ENCODE data around the gene SSR2.
A peak's percentile ranks its signal among the peaks of the same experiment; 100 is the strongest.

The SSR2 gene

GRCh38 chr1:156067262-156067661 lies 46.5 kb upstream of the SSR2 start:
- no peak overlapping the region for H3K18ac ChIP-seq (ENCODE audit: low read depth in 1 of 2, low read length in 2 of 2)
- no peak overlapping the region for H4K91ac ChIP-seq (ENCODE audit: low read length)
- H3K4me2 ChIP-seq (ENCODE audit: low read length, poor library complexity, severe bottlenecking) = no peak overlapping the region
- no peak overlapping the region for H2BK5ac ChIP-seq (ENCODE audit: low read depth, low read length, poor library complexity, severe bottlenecking)
- H2BK12ac ChIP-seq (ENCODE audit: low read length in 2 of 2) = no peak overlapping the region
- peaks cover 9% of the 10 kb centered on the region for H3K4me1 ChIP-seq (ENCODE audit: control insufficient read depth, insufficient read depth, low read depth, low read length)
- H2BK120ac ChIP-seq (ENCODE audit: low read depth, low read length) = no peak overlapping the region
- no peaks in the 10 kb centered on the region for H3K9me3 ChIP-seq (ENCODE audit: control insufficient read depth, low read length)
- peaks cover 0 to 10% of the 10 kb centered on the region in 2 experiments for H3K36me3 ChIP-seq (ENCODE audit: control insufficient read depth in 1 of 2, insufficient read depth in 2 of 2, low read depth in 1 of 2, low read length in 2 of 2)
- no peak overlapping the region for H3K27ac ChIP-seq (ENCODE audit: low read length, poor library complexity, severe bottlenecking)
- no peak overlapping the region for H4K8ac ChIP-seq (ENCODE audit: low read length)
- H2BK15ac ChIP-seq (ENCODE audit: low read depth, poor library complexity, severe bottlenecking) = no peak overlapping the region
- H3K27me3 ChIP-seq (ENCODE audit: control insufficient read depth in 1 of 2, insufficient read depth in 1 of 2, low read length in 2 of 2) = peaks cover 0 to 10% of the 10 kb centered on the region in 2 experiments
- H3K4ac ChIP-seq (ENCODE audit: low read depth in 1 of 2, low read length in 2 of 2) = no peak overlapping the region
- no peak overlapping the region for H2AFZ ChIP-seq (ENCODE audit: low read depth, low read length)
- peak overlapping the region; percentile 26 for H3K9ac ChIP-seq (ENCODE audit: low read length)
- no peak overlapping the region for H3K23ac ChIP-seq (ENCODE audit: low read length in 2 of 2)
- 71% methylated on average over 2 of the region's 2 CpGs for WGBS
- H3K14ac ChIP-seq (ENCODE audit: low read length in 2 of 2) = no peak overlapping the region
- peaks cover 1% of the 10 kb centered on the region for H3K79me1 ChIP-seq (replicated peaks; ENCODE audit: low read length, poor library complexity, severe bottlenecking)
- DNase-seq = no peak
- H3K4me3 ChIP-seq (ENCODE audit: insufficient read depth in 1 of 2, low read depth in 1 of 2, low read length in 2 of 2) = no peak overlapping the region
- H2AK5ac ChIP-seq (ENCODE audit: low read length, severe bottlenecking) = no peak overlapping the region

- Histone ChIP-seq H3K4me1 (ENCODE audit: control insufficient read depth, insufficient read depth, low read depth, low read length) (peaks cover 13% of the 10 kb centered on the region), H2AFZ (ENCODE audit: low read depth, low read length) (no peak overlapping the region), H3K4me2 (ENCODE audit: low read length, poor library complexity, severe bottlenecking) (no peak overlapping the region), H3K4ac (ENCODE audit: low read depth in 1 of 2, low read length in 2 of 2) (no peak overlapping the region), H3K18ac (ENCODE audit: low read depth in 1 of 2, low read length in 2 of 2) (no peak overlapping the region), H3K23ac (ENCODE audit: low read length in 2 of 2) (no peak overlapping the region), H3K27ac (ENCODE audit: low read length, poor library complexity, severe bottlenecking) (no peak overlapping the region), H3K36me3 (ENCODE audit: control insufficient read depth in 1 of 2, insufficient read depth in 2 of 2, low read depth in 1 of 2, low read length in 2 of 2) (peaks cover 0 to 3% of the 10 kb centered on the region in 2 experiments), H2BK12ac (ENCODE audit: low read length in 2 of 2) (no peak overlapping the region), H3K14ac (ENCODE audit: low read length in 2 of 2) (no peak overlapping the region), H3K9ac (ENCODE audit: low read length) (no peak overlapping the region), H2BK5ac (ENCODE audit: low read depth, low read length, poor library complexity, severe bottlenecking) (no peak overlapping the region), H3K4me3 (ENCODE audit: insufficient read depth in 1 of 2, low read depth in 1 of 2, low read length in 2 of 2) (no peak overlapping the region), H3K9me3 (ENCODE audit: control insufficient read depth, low read length) (no peaks in the 10 kb centered on the region), H3K79me1 (replicated peaks; ENCODE audit: low read length, poor library complexity, severe bottlenecking) (peaks cover 1% of the 10 kb centered on the region), H2BK15ac (ENCODE audit: low read depth, poor library complexity, severe bottlenecking) (no peak overlapping the region), H4K8ac (ENCODE audit: low read length) (no peak overlapping the region), H2AK5ac (ENCODE audit: low read length, severe bottlenecking) (no peak overlapping the region), H2BK120ac (ENCODE audit: low read depth, low read length) (no peak overlapping the region), H4K91ac (ENCODE audit: low read length) (no peak overlapping the region), H3K27me3 (ENCODE audit: control insufficient read depth in 1 of 2, insufficient read depth in 1 of 2, low read length in 2 of 2) (peaks cover 0 to 2% of the 10 kb centered on the region in 2 experiments)
- DNase-seq = no peak
- 96% methylated on average over 15 of the region's 16 CpGs for WGBS
These were observed 45.1 kb upstream of the SSR2 start for GRCh38 chr1:156065871-156066270.

GRCh38 chr1:156065212-156065611 lies 44.5 kb upstream of the SSR2 start:
- no peak overlapping the region for H3K18ac ChIP-seq (ENCODE audit: low read depth in 1 of 2, low read length in 2 of 2)
- no peak overlapping the region for H3K4me3 ChIP-seq (ENCODE audit: insufficient read depth in 1 of 2, low read depth in 1 of 2, low read length in 2 of 2)
- peaks cover 0 to 3% of the 10 kb centered on the region in 2 experiments for H3K36me3 ChIP-seq (ENCODE audit: control insufficient read depth in 1 of 2, insufficient read depth in 2 of 2, low read depth in 1 of 2, low read length in 2 of 2)
- no peak overlapping the region for H3K9ac ChIP-seq (ENCODE audit: low read length)
- H3K27me3 ChIP-seq (ENCODE audit: control insufficient read depth in 1 of 2, insufficient read depth in 1 of 2, low read length in 2 of 2) = no peaks in the 10 kb centered on the region
- no peak overlapping the region for H2AK5ac ChIP-seq (ENCODE audit: low read length, severe bottlenecking)
- no peak overlapping the region for H2AFZ ChIP-seq (ENCODE audit: low read depth, low read length)
- no peak overlapping the region for H3K14ac ChIP-seq (ENCODE audit: low read length in 2 of 2)
- no peak overlapping the region for H3K4ac ChIP-seq (ENCODE audit: low read depth in 1 of 2, low read length in 2 of 2)
- no peak overlapping the region for H3K23ac ChIP-seq (ENCODE audit: low read length in 2 of 2)
- H2BK5ac ChIP-seq (ENCODE audit: low read depth, low read length, poor library complexity, severe bottlenecking) = no peak overlapping the region
- no peak overlapping the region for H3K4me2 ChIP-seq (ENCODE audit: low read length, poor library complexity, severe bottlenecking)
- 89% methylated on average over 3 of the region's 3 CpGs for WGBS
- H3K4me1 ChIP-seq (ENCODE audit: control insufficient read depth, insufficient read depth, low read depth, low read length) = peaks cover 12% of the 10 kb centered on the region
- H2BK12ac ChIP-seq (ENCODE audit: low read length in 2 of 2) = no peak overlapping the region
- H3K27ac ChIP-seq (ENCODE audit: low read length, poor library complexity, severe bottlenecking) = no peak overlapping the region
- H4K8ac ChIP-seq (ENCODE audit: low read length) = no peak overlapping the region
- H3K9me3 ChIP-seq (ENCODE audit: control insufficient read depth, low read length) = no peaks in the 10 kb centered on the region
- H2BK120ac ChIP-seq (ENCODE audit: low read depth, low read length) = no peak overlapping the region
- no peak for DNase-seq
- H3K79me1 ChIP-seq (replicated peaks; ENCODE audit: low read length, poor library complexity, severe bottlenecking) = peaks cover 1% of the 10 kb centered on the region
- no peak overlapping the region for H4K91ac ChIP-seq (ENCODE audit: low read length)
- H2BK15ac ChIP-seq (ENCODE audit: low read depth, poor library complexity, severe bottlenecking) = no peak overlapping the region

- no peak overlapping the region for H3K4ac ChIP-seq (ENCODE audit: low read depth in 1 of 2, low read length in 2 of 2)
- H3K4me2 ChIP-seq (ENCODE audit: low read length, poor library complexity, severe bottlenecking) = no peak overlapping the region
- no peak overlapping the region for H4K8ac ChIP-seq (ENCODE audit: low read length)
- 94% methylated on average over 2 of the region's 2 CpGs for WGBS
- DNase-seq = no peak
- peaks cover 12% of the 10 kb centered on the region for H3K4me1 ChIP-seq (ENCODE audit: control insufficient read depth, insufficient read depth, low read depth, low read length)
- H2BK5ac ChIP-seq (ENCODE audit: low read depth, low read length, poor library complexity, severe bottlenecking) = no peak overlapping the region
- no peak overlapping the region for H2AFZ ChIP-seq (ENCODE audit: low read depth, low read length)
- H3K14ac ChIP-seq (ENCODE audit: low read length in 2 of 2) = no peak overlapping the region
- no peaks in the 10 kb centered on the region for H3K9me3 ChIP-seq (ENCODE audit: control insufficient read depth, low read length)
- H2BK120ac ChIP-seq (ENCODE audit: low read depth, low read length) = no peak overlapping the region
- H2BK15ac ChIP-seq (ENCODE audit: low read depth, poor library complexity, severe bottlenecking) = no peak overlapping the region
- no peak overlapping the region for H2AK5ac ChIP-seq (ENCODE audit: low read length, severe bottlenecking)
- H3K18ac ChIP-seq (ENCODE audit: low read depth in 1 of 2, low read length in 2 of 2) = no peak overlapping the region
- H2BK12ac ChIP-seq (ENCODE audit: low read length in 2 of 2) = no peak overlapping the region
- H3K4me3 ChIP-seq (ENCODE audit: insufficient read depth in 1 of 2, low read depth in 1 of 2, low read length in 2 of 2) = no peak overlapping the region
- no peak overlapping the region for H4K91ac ChIP-seq (ENCODE audit: low read length)
- H3K27me3 ChIP-seq (ENCODE audit: control insufficient read depth in 1 of 2, insufficient read depth in 1 of 2, low read length in 2 of 2) = no peaks in the 10 kb centered on the region
- H3K79me1 ChIP-seq (replicated peaks; ENCODE audit: low read length, poor library complexity, severe bottlenecking) = no peaks in the 10 kb centered on the region
- H3K27ac ChIP-seq (ENCODE audit: low read length, poor library complexity, severe bottlenecking) = no peak overlapping the region
- no peak overlapping the region for H3K9ac ChIP-seq (ENCODE audit: low read length)
- H3K23ac ChIP-seq (ENCODE audit: low read length in 2 of 2) = no peak overlapping the region
- no peaks in the 10 kb centered on the region for H3K36me3 ChIP-seq (ENCODE audit: control insufficient read depth in 1 of 2, insufficient read depth in 2 of 2, low read depth in 1 of 2, low read length in 2 of 2)
These were observed 43.9 kb upstream of the SSR2 start for GRCh38 chr1:156064615-156065014.

Data from mesenchymal stem cell (in vitro differentiated cells and primary cell).